Kidney capillary endothelial cell (primary cell): ENCODE data around the gene ANKS1A.
"Not testable (repeated sequence)": the region's sequence is repeated elsewhere in the genome, so short reads cannot be mapped to it uniquely, and the experiment has no call there.

Source experiments
- DNase-seq: peaks from one replicate; pipeline ENCODE4 v3.0.0-alpha.2; 2018; ENCODE audit warnings: low spot score

The ANKS1A gene

DNA sequence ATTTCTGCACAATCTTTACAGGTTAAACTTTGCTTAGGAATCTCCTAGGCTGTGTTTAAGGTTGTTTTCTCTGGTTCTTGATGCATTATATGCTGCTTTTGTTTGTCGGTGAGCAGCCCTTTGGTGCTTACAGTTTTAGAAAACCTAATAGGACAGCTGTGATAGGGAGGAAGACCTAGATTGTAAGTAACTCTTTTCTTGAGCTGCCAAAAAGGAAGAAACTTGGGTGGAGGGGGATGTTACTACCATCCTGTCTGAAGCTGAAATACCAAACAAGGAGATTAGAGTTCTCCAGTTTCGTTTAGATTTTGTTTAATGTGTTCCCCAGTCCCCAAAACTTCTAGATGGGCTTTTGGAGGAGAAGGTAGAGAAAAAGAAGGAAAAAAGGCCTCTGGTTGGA, 72.0 kb downstream of the ANKS1A start:
- no peak for DNase-seq

DNA sequence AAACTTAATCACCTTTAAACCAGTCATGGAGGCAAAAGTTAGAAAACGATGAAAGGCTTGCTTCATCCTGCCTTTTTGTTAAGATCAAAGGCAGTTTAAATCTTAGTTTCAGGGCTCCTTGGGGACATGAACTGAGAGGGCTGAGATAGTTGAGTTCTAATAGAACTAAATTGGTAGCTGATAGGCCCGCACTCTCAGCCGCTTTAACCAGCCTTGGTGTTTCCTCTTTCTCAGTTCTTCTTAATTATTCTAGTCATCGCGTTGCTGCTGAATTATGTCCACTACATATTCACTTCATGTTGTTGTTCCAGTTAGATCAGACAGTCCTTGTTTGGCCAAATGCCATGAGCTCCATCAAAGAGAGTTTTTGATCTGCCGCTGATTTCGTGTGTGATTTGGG, 72.5 kb downstream of the ANKS1A start:
- no peak for DNase-seq

DNA sequence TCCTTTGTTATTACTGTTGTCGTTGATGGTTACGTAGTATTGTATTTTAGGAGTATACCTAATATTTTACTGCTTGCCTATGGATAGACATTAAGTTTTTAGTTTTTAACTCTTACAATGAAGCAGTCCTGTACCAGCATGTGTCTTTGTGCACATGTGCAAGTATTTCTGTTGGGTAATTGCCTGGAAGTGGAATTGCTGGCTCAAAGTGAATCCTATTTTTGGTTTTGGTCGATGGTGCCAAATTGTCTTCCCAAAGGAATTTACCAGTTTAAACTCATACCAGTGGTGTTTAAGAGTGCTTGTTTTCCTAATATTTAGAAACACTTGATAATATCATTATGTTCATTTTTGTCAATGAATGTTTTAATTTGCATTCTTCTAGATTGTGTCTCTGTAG, 75.5 kb downstream of the ANKS1A start:
- no peak for DNase-seq

DNA sequence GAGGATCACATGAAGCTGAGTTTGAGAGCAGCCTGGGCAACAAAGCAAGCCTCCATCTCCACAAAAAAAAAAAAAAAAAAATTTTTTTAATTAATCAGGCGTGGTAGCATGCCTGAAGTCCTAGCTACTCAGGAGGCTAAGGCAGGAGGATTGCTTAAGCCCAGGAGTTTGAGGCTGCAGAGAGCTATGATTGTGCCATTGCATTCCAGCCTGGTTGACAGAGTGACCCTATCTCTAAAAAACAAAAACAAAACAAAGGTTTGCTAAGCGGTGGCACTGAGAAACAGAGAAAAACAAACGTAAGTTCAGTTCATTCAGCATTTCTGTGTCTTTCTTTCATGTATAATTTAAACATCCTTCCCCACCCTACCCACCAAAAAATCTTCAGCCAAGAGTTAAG, 78.4 kb downstream of the ANKS1A start:
- no peak for DNase-seq

DNA sequence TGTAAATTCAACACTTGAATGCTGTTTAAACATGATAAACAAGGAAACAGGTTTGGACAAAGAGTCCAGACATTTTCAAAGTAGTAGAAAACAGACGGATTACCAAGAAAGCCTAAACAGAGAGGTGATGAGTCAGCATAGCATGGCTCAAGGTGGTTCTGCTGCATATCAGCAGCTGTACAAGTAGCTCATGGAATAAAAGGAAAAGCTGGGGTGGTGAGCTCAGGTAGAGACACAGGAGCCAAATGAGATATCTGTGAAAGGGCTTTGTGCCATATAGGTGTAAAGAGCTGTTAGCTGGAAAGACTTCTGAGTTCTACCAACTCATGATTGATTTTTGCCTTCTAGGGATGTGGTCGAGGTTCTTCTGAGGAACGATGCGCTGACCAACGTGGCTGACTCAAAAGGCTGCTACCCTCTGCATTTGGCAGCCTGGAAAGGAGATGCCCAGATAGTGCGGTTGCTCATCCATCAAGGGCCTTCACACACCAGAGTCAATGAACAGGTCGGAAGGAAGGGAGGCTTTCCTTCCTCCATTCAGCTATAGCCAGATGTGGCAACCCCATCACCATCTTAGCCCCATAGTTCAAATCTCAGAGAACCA, 80.7 kb downstream of the ANKS1A start:
- no peak for DNase-seq

DNA sequence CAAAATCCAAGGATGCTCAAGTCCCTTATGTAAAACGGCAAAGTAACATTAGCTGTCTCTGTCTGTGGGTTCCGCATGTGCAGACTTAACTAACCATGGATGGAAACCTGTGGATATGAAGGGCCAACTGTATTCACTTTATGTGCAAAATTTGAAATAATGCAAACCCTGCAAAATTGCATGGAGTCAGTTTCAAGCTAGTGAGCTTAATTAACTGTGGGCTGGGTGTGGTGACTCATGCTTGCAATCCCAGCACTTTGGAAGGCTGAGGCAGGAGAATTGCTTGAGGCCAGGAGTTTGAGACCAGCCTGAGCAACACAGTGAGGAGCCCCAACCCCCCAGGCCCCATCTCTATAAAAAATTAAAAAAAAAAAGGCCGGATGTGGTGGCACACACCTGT, 81.4 kb downstream of the ANKS1A start:
- no peak for DNase-seq

DNA sequence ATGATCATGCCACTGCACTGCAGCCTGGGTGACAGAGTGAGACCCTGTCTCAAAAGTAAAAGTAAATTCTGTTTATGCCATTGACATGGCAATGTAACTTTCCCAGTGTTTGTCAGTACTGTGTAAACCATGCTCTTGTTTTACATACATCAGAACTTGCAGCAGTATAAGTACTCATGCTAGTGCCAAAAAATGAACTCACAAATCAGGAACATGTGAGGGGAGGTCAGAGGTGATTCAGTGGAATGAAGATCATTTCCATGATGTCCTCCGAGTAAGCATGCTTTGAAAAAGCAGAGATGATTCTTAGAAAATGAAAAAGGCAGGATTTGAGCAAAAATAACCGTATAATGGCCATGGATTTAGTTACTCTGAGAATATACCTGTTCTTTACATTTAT, 81.9 kb downstream of the ANKS1A start:
- DNase-seq: no peak

DNA sequence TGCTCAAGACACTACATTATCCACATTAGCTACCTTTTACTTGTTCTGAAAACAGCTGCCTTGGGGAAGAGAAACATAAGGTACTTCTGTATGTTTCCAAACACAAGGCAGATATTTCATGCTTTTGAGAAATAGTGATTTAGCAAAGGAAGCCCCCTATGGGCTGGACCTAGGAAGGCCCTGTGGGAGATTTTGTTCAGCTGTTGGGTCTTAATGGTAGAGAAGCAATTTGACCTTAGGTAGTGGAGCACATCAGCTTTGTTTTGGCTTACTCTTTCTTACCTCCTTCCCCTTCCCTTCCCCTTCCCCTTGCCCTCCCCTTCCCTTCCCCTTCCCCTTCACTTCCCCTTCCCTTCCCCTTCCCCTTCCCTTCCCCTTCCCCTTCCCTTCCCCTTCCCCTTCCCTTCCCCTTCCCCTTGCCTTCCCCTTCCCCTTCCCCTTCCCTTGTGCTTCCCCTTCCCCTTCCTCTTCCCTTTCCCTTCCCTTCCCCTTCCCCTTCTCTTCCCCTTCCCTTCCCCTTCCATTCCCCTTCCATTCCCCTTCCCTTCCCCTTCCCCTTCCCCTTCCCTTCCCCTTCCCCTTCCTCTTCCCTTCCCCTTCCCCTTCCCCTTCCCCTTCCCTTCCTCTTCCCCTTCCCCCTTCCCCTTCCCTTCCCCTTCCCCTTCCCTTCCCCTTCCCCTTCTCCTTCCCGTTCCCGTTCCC, 84.6 kb downstream of the ANKS1A start:
- no peak for DNase-seq

DNA sequence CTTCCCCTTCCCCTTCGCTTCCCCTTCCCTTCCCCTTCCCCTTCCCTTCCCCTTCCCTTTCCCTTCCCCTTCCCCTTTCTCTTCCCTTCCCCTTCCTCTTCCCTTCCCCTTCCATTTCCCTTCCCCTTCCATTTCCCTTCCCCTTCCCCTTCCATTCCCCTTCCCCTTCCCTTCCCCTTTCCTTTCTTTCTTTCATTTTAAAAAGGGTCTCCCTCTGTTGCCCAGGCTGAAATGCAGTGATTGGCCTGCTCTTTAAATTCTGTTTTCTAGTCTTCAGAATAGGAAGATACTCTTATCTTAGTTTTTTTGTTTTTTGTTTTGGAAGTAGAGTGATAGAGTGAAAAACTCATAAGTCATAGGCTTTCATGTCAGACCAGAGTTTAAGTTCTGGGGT, 85.2 kb downstream of the ANKS1A start:
- no peak for DNase-seq

DNA sequence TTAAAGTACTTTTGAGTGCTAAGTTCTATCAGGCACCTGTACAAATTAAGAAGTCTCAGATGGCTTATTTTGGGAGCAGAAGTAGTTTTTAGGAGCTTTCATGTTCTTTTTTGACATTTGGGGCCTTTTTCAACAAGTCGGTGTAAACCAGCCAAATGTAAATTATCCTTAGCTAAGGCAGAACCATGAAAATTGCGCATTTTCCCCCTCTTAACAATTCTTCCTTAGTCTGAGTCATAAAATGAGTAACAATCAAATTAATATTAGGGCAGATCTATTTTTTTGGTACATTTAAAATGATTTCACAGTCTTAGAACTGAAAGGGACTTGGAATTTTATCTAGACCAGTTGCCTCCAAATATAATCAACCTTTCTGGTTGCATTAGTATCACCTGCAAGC, 87.2 kb downstream of the ANKS1A start:
- no peak for DNase-seq

DNA sequence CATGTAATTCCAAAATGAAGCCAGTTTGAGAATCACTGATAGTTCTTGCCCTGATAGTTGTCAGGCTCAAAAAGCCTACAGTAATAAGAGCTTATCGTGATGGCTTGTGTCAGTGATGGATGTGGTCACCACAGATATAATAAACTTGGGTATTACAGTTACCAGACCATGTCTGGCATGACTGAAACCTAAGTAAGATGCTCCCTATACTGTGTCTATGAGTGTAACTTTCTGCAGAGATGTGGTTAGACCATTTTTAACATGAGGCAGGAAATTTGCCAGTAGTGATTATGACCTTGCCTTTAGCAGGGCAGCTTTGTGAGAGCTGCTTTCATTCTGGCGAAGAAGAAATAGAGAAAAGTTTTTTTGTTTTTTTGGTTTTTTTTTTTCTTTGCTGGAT, 90.2 kb downstream of the ANKS1A start:
- DNase-seq: no peak

DNA sequence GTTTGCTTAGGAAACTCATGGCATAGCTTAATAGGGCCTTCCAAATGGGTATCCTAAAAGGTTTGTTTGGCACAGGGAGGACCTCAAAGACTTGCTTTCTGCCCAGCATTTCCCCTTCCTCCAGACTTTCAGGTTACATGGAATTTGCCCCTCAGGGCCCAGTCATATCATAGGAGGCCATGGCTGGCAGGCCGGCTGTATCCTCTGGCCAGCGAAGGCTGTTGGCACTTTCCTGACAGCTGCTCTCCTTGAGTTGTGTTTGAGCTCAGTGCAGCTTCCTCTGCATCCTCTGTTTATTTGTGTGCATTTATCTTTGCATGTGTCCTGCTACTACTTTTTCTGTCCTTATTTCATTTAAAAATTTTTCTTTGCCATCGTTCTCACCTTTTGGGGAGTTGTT, 90.9 kb downstream of the ANKS1A start:
- DNase-seq: no peak

DNA sequence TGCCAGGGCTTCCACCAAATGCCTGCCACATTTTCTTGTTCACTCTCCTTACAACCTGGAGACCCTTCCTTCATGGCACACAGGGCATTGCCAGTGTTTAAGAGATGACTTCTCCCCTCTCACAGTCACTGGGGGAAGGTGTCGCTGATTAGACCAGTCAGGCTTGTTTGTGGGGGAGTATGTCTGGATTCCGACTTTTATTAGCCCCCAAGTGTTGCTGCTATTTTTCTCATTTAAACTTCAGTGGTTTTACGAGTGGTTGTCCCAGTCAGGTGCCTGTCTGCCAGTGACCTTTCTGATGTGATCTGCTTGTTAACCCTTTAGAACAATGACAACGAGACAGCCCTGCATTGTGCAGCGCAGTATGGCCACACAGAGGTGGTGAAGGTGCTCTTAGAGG, 92.3 kb downstream of the ANKS1A start:
- DNase-seq: no peak

DNA sequence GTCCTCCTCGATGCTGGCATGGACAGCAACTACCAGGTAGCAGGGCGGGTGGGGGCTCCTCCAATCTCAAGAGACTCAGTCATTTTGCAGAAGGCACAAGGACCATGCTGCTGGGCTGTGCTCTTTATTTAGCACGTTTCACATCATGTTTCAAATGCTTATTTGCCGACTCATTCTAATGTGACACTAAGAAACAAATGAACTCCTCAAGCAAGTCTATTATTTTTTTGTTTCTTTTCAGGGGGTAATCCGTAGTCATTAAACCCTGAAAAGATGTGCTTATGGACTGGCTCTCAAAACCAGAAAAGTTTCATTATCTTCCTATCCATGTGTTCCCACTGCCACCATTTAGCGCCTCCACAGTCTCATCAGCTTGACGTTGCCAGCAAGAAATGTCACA, 92.9 kb downstream of the ANKS1A start:
- DNase-seq: no peak

DNA sequence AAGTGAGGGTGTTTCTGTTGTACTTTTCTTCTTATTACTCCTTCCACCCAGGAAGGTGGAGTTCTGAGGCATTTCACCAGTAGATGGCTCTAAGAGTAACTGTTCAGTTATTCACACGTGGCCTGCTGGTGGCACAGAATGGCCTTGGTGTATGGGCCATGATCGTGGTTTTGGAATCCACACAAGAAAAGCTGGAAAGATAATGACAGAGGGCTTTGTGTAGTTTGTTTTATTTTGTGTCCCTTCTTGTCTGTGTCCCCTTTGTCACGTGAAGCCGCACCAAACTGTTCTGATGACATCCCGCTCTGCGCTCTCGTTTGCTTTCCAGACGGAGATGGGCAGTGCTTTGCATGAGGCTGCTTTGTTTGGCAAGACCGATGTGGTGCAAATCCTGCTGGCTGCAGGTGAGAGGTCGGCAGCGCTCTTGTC, 93.4 kb downstream of the ANKS1A start:
- peak; percentile 14 for DNase-seq

DNA sequence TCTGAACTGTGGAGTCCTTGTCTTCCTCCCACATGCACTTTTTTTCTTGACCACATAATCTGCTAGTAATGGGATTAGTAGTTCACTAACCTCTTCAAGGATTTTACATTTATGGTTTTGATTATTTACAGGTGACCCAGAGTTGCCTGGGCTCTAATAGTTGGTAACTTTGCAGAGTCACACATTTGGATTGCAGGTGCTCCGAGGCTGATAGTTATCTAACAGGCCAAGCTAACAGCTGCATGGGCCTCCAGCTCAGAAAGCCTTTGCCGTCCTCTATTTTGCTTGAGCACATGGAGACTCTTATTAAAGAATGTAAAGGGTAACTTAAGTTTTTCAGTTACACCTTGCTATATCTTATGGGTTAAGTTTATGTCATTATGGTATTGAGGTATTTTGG, 95.4 kb downstream of the ANKS1A start:
- DNase-seq: no peak

DNA sequence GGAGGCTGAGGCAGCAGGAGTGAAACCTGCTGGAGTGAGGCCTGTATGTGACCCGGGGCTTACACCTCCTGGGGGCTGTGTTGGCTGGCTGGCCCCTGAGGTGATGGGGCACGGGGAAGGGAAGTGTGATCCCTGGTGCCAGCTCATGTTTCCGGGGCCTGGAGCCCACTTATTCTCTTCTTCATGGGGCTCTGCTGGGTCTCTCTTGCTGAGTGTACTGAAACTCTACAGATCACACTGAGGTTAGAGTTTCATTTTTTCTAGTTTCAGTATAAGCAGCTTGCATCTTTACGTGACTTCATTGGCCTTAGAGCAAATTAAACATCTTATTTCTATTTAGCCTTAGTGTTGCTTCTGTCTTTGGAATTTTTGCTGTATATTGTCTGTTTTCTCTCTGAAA, 96.2 kb downstream of the ANKS1A start:
- DNase-seq: no peak

DNA sequence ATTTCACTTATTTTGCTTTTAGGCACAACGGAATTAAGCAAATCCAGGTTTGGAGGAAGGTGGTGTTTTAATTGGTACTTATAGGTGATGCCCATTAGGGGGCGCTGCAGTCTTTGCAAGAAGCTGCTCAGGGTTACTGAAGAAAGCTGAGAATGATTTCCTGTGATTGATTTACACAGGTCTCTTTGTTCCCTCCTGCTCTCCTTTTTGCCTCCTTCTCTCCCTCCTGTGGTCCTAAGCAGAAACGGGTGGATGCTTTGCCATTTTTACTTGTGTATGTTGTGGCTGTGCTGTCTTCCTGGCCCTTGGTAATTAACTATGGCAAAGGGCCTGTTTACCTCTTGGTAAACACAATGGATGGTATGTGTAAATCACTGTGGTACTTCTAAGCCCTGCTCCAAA, 97.8 kb downstream of the ANKS1A start:
- DNase-seq: peak; percentile 63

DNA sequence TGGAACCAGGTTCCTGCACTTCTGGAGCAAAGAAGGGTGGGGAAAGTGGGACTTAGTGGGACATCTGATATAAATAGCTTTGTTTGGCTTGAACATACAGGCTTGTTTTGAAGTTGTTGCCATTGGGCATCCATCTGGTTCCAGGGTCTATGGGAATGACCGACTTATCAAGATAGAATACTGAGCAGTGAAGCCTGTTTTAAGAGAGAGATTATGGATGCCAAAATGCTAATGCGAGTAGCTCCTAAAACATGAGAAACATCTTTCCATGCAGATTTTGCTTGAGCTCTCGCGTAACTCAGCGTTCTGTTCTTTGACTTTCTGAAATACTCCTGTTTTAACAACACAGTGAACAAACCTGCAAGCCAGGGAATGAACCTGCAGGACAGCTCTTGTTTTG, 98.5 kb downstream of the ANKS1A start:
- DNase-seq: no peak

DNA sequence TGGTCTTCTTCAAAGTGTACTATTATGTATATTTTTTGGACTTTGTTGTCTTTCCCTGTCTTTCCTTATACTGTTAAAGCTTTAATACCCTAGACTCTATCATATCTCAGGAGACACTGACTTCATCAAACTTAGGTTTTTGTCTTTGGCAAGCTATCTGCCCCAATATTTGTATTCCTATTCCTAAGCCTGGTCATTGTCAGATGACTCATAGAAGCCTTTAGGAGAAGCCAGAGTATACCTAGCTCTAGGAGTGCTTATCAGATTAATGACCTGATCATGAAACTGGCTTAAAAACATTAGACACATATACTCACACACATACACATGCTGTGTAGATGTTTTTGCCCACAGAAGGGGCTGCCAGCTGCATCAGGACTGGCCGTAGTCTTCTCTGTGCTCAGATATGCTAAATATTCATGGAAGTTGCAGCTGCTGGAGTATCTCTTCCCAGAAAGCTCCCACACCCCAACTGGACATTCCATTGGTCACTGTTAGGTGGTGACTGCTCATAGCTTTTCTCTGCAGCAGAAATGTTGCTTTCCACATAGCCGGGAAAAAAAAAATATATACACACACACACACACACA, 102.0 kb downstream of the ANKS1A start:
- no peak for DNase-seq

DNA sequence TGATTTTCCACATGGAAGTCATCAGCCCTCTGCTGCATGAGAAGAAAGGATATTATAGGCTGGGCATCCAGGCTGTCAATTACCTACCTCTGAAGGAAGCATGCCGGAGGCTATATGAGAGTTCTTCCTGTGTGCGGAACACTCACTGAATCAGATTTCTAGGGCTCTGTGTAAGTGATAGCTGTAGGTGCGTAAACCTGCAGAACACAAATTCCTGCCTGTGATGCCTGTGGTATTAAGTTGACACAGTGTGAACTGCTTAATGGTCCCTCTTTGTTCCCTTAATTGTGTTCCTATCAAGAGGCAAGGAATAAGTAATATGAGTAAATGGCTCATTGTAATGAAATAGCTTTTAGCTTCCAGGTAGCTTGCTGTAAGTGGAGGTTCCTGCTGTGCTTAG, 103.3 kb downstream of the ANKS1A start:
- DNase-seq: no peak

DNA sequence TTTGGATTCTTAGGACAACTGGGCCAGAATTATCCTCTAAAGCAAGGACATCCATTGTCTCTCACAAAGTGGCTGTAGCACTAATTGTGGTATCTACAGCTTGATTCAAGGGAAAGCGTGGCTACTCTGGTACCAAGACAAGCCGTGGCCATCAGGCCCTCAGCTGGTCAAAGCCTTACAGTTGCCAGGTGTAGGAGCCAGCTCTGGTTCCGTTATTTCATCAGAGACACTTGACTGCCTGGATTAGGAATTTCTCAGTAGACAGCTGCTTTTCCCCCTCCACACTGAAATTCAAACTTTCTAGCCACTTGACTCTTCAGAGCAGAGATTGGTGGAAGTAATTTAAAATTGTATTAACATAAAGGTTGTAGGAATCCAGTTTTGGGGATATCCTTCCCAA, 104.2 kb downstream of the ANKS1A start:
- no peak for DNase-seq

DNA sequence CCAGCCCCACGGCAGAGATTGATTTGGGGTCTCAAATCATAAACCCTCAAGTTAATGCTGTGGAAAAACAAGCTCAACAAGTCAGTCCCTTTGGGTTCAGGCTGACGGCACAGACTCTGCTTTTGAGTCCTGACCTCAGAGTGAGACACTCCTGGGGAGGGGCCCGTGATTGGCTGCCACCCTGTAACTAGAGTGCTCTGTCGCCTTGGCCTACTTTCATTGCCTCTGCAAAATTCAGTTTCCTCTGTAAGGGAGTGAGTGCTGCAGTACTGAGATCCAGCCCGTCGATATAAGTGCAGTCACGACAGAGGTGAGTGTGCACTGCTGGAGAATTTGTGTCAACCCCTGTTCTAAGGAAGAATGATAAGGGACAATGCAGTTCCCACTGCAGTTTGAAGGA, 105.6 kb downstream of the ANKS1A start:
- DNase-seq: no peak

DNA sequence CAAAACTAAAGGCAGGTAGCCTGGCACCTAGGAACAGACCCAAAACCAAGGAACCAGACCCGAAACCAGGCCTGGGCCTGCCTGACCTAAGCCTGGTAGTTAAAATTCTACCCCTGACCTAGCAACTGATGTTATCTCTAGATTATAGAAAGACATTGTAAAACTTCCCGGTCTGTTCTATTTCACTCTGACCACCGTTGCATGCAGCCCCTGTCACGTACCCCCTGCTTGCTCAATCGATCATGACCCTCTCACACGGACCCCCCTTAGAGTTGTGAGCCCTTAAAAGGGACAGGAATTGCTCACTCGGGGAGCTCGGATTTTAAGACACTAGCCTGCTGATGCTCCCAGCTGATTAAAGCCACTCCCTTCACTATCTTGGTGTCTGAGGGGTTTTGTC, 109.4 kb downstream of the ANKS1A start:
- DNase-seq: not testable (repeated sequence)
